ENCODE data around the gene FHAD1. TPM values are rescaled to one million over a fixed set of nuclear protein-coding genes. Genes with fewer than 3 reads are reported as not detected.
"Not testable (repeated sequence)": the region's sequence is repeated elsewhere in the genome, so short reads cannot be mapped to it uniquely, and the experiment has no call there.

Gene FHAD1
- polyA plus RNA-seq, 3 donors = 0.67 to 0.69 TPM; not detected in 1

DNA sequence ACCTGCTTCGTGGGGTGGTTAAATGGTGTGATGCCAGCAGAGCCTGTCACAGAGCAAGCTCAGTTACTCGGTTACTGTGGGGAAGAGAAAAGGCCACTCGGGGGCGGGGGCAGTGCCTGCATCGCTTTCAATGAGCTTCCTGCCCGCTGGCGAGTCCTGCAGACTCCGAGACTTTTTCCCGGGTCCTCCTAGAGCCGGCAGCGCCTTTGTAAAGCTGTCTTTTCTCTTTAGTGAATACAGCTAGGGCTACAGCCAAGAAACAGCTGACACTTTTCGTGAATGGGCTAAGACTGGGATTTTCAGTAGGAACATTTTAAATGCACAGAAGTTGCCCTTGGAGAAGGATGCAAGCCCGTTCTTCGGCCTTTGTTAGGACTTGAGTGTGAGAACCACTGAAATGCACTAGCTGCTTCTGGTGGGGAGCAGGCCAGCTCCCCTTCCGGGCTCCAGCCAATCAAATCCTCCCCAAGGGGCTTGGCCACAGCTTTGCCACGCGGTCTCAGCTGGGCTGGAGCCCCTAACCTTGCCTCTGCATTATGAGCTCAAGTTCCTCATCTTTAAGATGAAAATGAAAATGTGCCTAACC is 139.2 kb downstream of the FHAD1 start:
- Histone ChIP-seq H3K79me2 (ENCODE audit: insufficient read depth, low read length) (no peaks in the 10 kb centered on the region), H4K20me1 (ENCODE audit: insufficient read depth, low read length) (no peaks in the 10 kb centered on the region), H3K9ac (ENCODE audit: insufficient read depth, low read length, poor library complexity, severe bottlenecking) (peak overlapping the region; percentile 17), H3K27ac (ENCODE audit: low read depth in 1 of 2, low read length in 2 of 2) (no peak overlapping the region), H3K9me3 (replicated peaks in 1 of 2; ENCODE audit: control insufficient read depth in 1 of 2, insufficient read depth in 1 of 2, low read length in 2 of 2) (no peaks in the 10 kb centered on the region), H3K4me2 (replicated peaks; ENCODE audit: extremely low read depth, low read length, poor library complexity, severe bottlenecking) (peak overlapping the region; percentile 74), H3K27me3 (ENCODE audit: control insufficient read depth in 2 of 2, insufficient read depth in 2 of 2, low read length in 2 of 2) (peaks cover 0 to 11% of the 10 kb centered on the region in 2 donors), H3K4me3 (replicated peaks in 1 of 3; ENCODE audit: low read depth in 2 of 3, low read length in 3 of 3) (peak overlapping the region in 2 of 3 experiments; percentile 17 to 71), H2AFZ (ENCODE audit: insufficient read depth, low read depth, low read length, poor library complexity, severe bottlenecking) (peak overlapping the region; percentile 75), H3K4me1 (ENCODE audit: control insufficient read depth in 1 of 2, insufficient read depth in 2 of 2, low read length in 2 of 2) (peaks cover 21 to 22% of the 10 kb centered on the region in 2 donors), H3K36me3 (replicated peaks in 1 of 2; ENCODE audit: control insufficient read depth in 1 of 2, insufficient read depth in 2 of 2, low read length in 2 of 2) (no peaks in the 10 kb centered on the region)
- DNase-seq = peak in 2 of 3 donors; percentile 2 to 24
- peaks cover 17 to 32% (median 27%) of the 10 kb centered on the region in 3 donors for H3K27me3 Mint-ChIP-seq (ENCODE audit: low read depth in 3 of 3)
- H3K4me3 Mint-ChIP-seq = peak overlapping the region; percentile 70 to 88
- peaks cover 0 to 1% (median 0%) of the 10 kb centered on the region in 7 donors for H3K9me3 Mint-ChIP-seq
- no peak overlapping the region for H3K27ac Mint-ChIP-seq
- intact Hi-C loops (cut with micrococcal nuclease) = no loop called here
- H3K4me1 Mint-ChIP-seq = peaks cover 26% of the 10 kb centered on the region
- 11% methylated on average over 12 of the region's 17 CpGs for WGBS (ENCODE audit: insufficient coverage)
- H3K36me3 Mint-ChIP-seq = no peaks in the 10 kb centered on the region
- TF ChIP-seq, protein P1, sequence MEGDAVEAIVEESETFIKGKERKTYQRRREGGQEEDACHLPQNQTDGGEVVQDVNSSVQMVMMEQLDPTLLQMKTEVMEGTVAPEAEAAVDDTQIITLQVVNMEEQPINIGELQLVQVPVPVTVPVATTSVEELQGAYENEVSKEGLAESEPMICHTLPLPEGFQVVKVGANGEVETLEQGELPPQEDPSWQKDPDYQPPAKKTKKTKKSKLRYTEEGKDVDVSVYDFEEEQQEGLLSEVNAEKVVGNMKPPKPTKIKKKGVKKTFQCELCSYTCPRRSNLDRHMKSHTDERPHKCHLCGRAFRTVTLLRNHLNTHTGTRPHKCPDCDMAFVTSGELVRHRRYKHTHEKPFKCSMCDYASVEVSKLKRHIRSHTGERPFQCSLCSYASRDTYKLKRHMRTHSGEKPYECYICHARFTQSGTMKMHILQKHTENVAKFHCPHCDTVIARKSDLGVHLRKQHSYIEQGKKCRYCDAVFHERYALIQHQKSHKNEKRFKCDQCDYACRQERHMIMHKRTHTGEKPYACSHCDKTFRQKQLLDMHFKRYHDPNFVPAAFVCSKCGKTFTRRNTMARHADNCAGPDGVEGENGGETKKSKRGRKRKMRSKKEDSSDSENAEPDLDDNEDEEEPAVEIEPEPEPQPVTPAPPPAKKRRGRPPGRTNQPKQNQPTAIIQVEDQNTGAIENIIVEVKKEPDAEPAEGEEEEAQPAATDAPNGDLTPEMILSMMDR (IDR thresholded peaks at IDR 0.05) = no peak

DNA sequence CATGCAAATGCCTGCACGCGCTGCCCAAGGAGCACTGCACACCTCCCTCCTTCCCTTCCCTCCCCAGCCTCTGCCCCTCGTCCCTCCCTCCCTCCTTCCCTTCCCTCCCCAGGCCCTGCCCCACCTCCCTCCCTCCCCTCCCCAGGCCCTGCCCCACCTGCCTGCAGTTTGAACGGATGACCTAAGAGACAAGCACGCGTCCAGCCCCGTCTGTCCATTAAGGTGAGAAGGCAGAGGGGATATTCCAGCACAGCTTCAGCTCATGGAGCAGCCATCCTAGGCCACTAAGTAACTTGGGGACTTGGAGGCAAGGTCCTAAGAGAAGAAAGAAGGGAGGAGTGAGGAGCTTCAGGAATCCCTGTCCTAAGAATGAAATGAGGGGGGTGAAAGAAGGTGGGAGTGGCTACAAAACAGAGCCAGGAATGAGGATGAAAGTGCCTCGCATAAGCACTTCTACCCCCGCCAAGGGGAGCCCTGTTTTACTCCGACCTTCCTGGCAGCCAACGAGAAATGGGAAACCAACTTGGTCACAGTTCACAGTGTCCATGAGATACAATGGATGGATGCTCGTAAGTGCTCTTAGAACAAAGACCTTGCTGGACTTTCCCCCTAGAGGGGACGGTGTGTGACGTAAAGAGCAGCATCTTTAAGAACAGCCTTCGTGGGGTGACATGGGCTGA is 141.3 kb downstream of the FHAD1 start:
- H3K27ac Mint-ChIP-seq = no peak overlapping the region
- peaks cover 17 to 29% (median 23%) of the 10 kb centered on the region in 3 donors for H3K27me3 Mint-ChIP-seq (ENCODE audit: low read depth in 3 of 3)
- Histone ChIP-seq H3K4me2 (replicated peaks; ENCODE audit: extremely low read depth, low read length, poor library complexity, severe bottlenecking) (no peak overlapping the region), H3K27ac (ENCODE audit: low read depth in 1 of 2, low read length in 2 of 2) (no peak overlapping the region), H4K20me1 (ENCODE audit: insufficient read depth, low read length) (no peaks in the 10 kb centered on the region), H3K9me3 (replicated peaks in 1 of 2; ENCODE audit: control insufficient read depth in 1 of 2, insufficient read depth in 1 of 2, low read length in 2 of 2) (no peaks in the 10 kb centered on the region), H3K36me3 (replicated peaks in 1 of 2; ENCODE audit: control insufficient read depth in 1 of 2, insufficient read depth in 2 of 2, low read length in 2 of 2) (no peaks in the 10 kb centered on the region), H3K4me3 (replicated peaks in 1 of 3; ENCODE audit: low read depth in 2 of 3, low read length in 3 of 3) (no peak overlapping the region), H3K79me2 (ENCODE audit: insufficient read depth, low read length) (no peaks in the 10 kb centered on the region), H2AFZ (ENCODE audit: insufficient read depth, low read depth, low read length, poor library complexity, severe bottlenecking) (no peak overlapping the region), H3K9ac (ENCODE audit: insufficient read depth, low read length, poor library complexity, severe bottlenecking) (no peak overlapping the region), H3K27me3 (ENCODE audit: control insufficient read depth in 2 of 2, insufficient read depth in 2 of 2, low read length in 2 of 2) (peaks cover 0 to 11% of the 10 kb centered on the region in 2 donors), H3K4me1 (ENCODE audit: control insufficient read depth in 1 of 2, insufficient read depth in 2 of 2, low read length in 2 of 2) (peaks cover 21 to 22% of the 10 kb centered on the region in 2 donors)
- intact Hi-C loops (cut with micrococcal nuclease) = no loop called here
- no peaks in the 10 kb centered on the region for H3K36me3 Mint-ChIP-seq
- 95% methylated on average over 11 of the region's 15 CpGs for WGBS (ENCODE audit: insufficient coverage)
- H3K9me3 Mint-ChIP-seq = peaks cover 0 to 1% (median 0%) of the 10 kb centered on the region in 7 donors
- peaks cover 26% of the 10 kb centered on the region for H3K4me1 Mint-ChIP-seq
- no peak for DNase-seq
- TF ChIP-seq, protein P1 (IDR thresholded peaks at IDR 0.05) = no peak
- no peak overlapping the region for H3K4me3 Mint-ChIP-seq

DNA sequence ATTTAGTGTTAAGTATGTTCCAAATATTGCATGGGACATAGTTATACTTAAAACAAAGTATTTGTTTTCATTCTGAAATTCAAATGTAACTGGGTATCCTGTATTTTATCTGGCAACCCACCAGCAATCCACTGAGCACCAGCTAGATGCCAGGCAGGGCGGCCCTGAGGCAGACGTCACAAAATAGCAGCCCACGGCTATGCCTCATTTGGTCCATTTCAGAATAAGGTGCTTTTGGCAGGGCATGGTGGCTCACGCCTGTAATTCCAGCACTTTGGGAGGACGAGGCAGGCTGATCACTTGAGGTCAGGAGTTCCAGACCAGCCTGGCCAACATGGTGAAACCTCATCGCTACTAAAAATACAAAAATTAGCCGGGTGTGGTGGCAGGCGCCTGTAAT is 142.8 kb downstream of the FHAD1 start:
- 99% methylated on average over 6 of the region's 8 CpGs for WGBS (ENCODE audit: insufficient coverage)
- intact Hi-C loops (cut with micrococcal nuclease); H3K27ac ChIP-seq (ENCODE audit: low read depth in 1 of 2, low read length in 2 of 2); H3K4me2 ChIP-seq (replicated peaks; ENCODE audit: extremely low read depth, low read length, poor library complexity, severe bottlenecking); H2AFZ ChIP-seq (ENCODE audit: insufficient read depth, low read depth, low read length, poor library complexity, severe bottlenecking); H3K4me3 Mint-ChIP-seq; H3K4me3 ChIP-seq (replicated peaks in 1 of 3; ENCODE audit: low read depth in 2 of 3, low read length in 3 of 3); H3K9me3 Mint-ChIP-seq; H4K20me1 ChIP-seq (ENCODE audit: insufficient read depth, low read length); H3K9ac ChIP-seq (ENCODE audit: insufficient read depth, low read length, poor library complexity, severe bottlenecking); H3K27ac Mint-ChIP-seq; DNase-seq; H3K9me3 ChIP-seq (replicated peaks in 1 of 2; ENCODE audit: control insufficient read depth in 1 of 2, insufficient read depth in 1 of 2, low read length in 2 of 2); H3K36me3 Mint-ChIP-seq; H3K36me3 ChIP-seq (replicated peaks in 1 of 2; ENCODE audit: control insufficient read depth in 1 of 2, insufficient read depth in 2 of 2, low read length in 2 of 2); H3K79me2 ChIP-seq (ENCODE audit: insufficient read depth, low read length): not testable (repeated sequence)
- Histone ChIP-seq H3K4me1 (ENCODE audit: control insufficient read depth in 1 of 2, insufficient read depth in 2 of 2, low read length in 2 of 2) (peaks cover 12 to 14% of the 10 kb centered on the region in 2 donors), H3K27me3 (ENCODE audit: control insufficient read depth in 2 of 2, insufficient read depth in 2 of 2, low read length in 2 of 2) (peaks cover 0 to 11% of the 10 kb centered on the region in 2 donors)
- peaks cover 17% of the 10 kb centered on the region for H3K4me1 Mint-ChIP-seq
- H3K27me3 Mint-ChIP-seq (ENCODE audit: low read depth in 3 of 3) = peaks cover 17 to 26% (median 25%) of the 10 kb centered on the region in 3 donors
